DND-41 (cell line): ENCODE results near the gene KNCN.

Experiments
- CTCF ChIP-seq: IDR thresholded peaks from 2 replicates; pipeline ENCODE4 v1.5.1; 2012; ENCODE audit warnings: borderline replicate concordance, low read length, moderate library complexity, mild to moderate bottlenecking; ENCODE audit not compliant: poor library complexity, severe bottlenecking; ENCODE audit errors: extremely low read depth
- EZH2 ChIP-seq: IDR thresholded peaks from 3 replicates; pipeline ENCODE4 v1.6.1; 2012; ENCODE audit warnings: borderline replicate concordance, low read depth, mild to moderate bottlenecking, moderate library complexity, low read length, inconsistent platforms; ENCODE audit not compliant: severe bottlenecking

- TF ChIP-seq CTCF (no peak), EZH2 (no peak)
These were observed 26.6 kb downstream of the KNCN start for GRCh38 chr1:46524843-46525242.
